H1 (cell line): ENCODE data around the gene SLIT2. TPM values are rescaled to one million over a fixed set of nuclear protein-coding genes. Genes with fewer than 3 reads are reported as not detected.

ENCODE experiments used
- CTCF ChIA-PET: fragments of 300-600 bp; sonication (Branson Sonifier 250); formaldehyde crosslinking; loops from one replicate; lab custom pipeline; 2021; ENCODE audit not compliant: partially characterized antibody; lab: Charles Lee
- POLR2A ChIA-PET: fragments of 300-600 bp; sonication (Branson Sonifier 250); formaldehyde crosslinking; loops from one replicate; lab custom pipeline; 2021; ENCODE audit warnings: inconsistent platforms; ENCODE audit not compliant: partially characterized antibody; lab: Charles Lee
- DNase-seq, 2 experiments: peaks; one replicate each; pipeline versions ENCODE4 v3.0.0 to v3.0.0-alpha.2; 2010 to 2022; ENCODE audit warnings: low spot score in 2 of 2, low read depth in 1 of 2, mixed read lengths in 1 of 2
- FAIRE-seq: peaks from 2 replicates; lab custom pipeline; 2011; peaks lifted over from hg19 to GRCh38; lab: Jason Lieb, UNC
- H2AFZ ChIP-seq: 2 replicates; pipeline ENCODE4 v1.8.1; 2012; ENCODE audit warnings: low read length, inconsistent platforms
- H2AK5ac ChIP-seq: 2 replicates; pipeline ENCODE4 v1.6.1; 2013; ENCODE audit warnings: low read depth, low read length
- H2BK120ac ChIP-seq: replicated peaks from 2 replicates; pipeline ENCODE3; 2013; ENCODE audit warnings: low read depth, low read length, inconsistent platforms
- H2BK12ac ChIP-seq: 2 replicates; pipeline ENCODE4 v1.6.1; 2013; ENCODE audit warnings: low read depth, low read length
- H2BK15ac ChIP-seq: 2 replicates; pipeline ENCODE4 v1.6.1; 2013; ENCODE audit warnings: low read length
- H2BK20ac ChIP-seq: 2 replicates; pipeline ENCODE4 v1.6.1; 2013; ENCODE audit warnings: low read length
- H2BK5ac ChIP-seq: 2 replicates; pipeline ENCODE4 v1.6.1; 2013; ENCODE audit warnings: low read depth, low read length
- H3K14ac ChIP-seq: 2 replicates; pipeline ENCODE4 v1.6.1; 2013; ENCODE audit warnings: inconsistent platforms; ENCODE audit not compliant: insufficient read length
- H3K18ac ChIP-seq: 2 replicates; pipeline ENCODE4 v1.6.1; 2013; ENCODE audit warnings: low read length; ENCODE audit errors: extremely low read depth
- H3K23ac ChIP-seq: 2 replicates; pipeline ENCODE4 v1.6.1; 2013; ENCODE audit warnings: inconsistent platforms; ENCODE audit not compliant: insufficient read length
- H3K23me2 ChIP-seq: 2 replicates; pipeline ENCODE4 v1.6.1; 2013; ENCODE audit warnings: low read depth, low read length
- H3K27ac ChIP-seq: 2 replicates; pipeline ENCODE4 v1.6.1; 2011; ENCODE audit warnings: low read depth, low read length, inconsistent platforms
- H3K27me3 ChIP-seq, 4 experiments: replicated peaks in 1 of 4; 1 replicate in 1 of 4; 2 replicates in 3 of 4; pipeline versions ENCODE4 v1.6.1 to v1.8.1; 2011 to 2013; ENCODE audit warnings: low read length in 3 of 4, mild to moderate bottlenecking in 3 of 4, inconsistent platforms in 2 of 4, mixed read lengths in 2 of 4, moderate library complexity in 1 of 4; ENCODE audit not compliant: control insufficient read depth in 3 of 4, insufficient read depth in 3 of 4; ENCODE audit errors: extremely low read depth in 1 of 4
- H3K36me3 ChIP-seq, 4 experiments: 2 replicates each; pipeline versions ENCODE4 v1.6.1 to v1.8.1; 2011 to 2013; ENCODE audit warnings: mild to moderate bottlenecking in 4 of 4, low read length in 3 of 4, moderate library complexity in 2 of 4, control low read depth in 1 of 4, inconsistent platforms in 1 of 4; ENCODE audit not compliant: insufficient read depth in 4 of 4, control insufficient read depth in 2 of 4
- H3K4ac ChIP-seq: replicated peaks from 2 replicates; pipeline ENCODE3; 2013; ENCODE audit warnings: low read length, low read depth, mixed read lengths, inconsistent platforms; ENCODE audit not compliant: insufficient read length
- H3K4me1 ChIP-seq, 4 experiments: replicated peaks in 1 of 4; 1 replicate in 1 of 4; 2 replicates in 3 of 4; pipeline versions ENCODE4 v1.6.1 to v1.8.1; 2011 to 2013; ENCODE audit warnings: low read length in 3 of 4, inconsistent platforms in 2 of 4, mixed read lengths in 1 of 4; ENCODE audit not compliant: insufficient read depth in 4 of 4, control insufficient read depth in 3 of 4
- H3K4me2 ChIP-seq, 2 experiments: 2 replicates each; pipeline versions ENCODE4 v1.6.1 to v1.8.1; 2011 to 2013; ENCODE audit warnings: low read depth in 2 of 2, low read length in 2 of 2, control low read depth in 1 of 2, inconsistent platforms in 1 of 2, mild to moderate bottlenecking in 1 of 2; ENCODE audit not compliant: insufficient read depth in 1 of 2
- H3K4me3 ChIP-seq, 4 experiments: fragments of 200-600, 300-600 bp in 1 of 4; sonication (generic), shearing (Covaris generic), sonication (Bioruptor Twin) in 1 of 4; 2 replicates each; pipeline versions ENCODE4 v1.5.1 to v1.8.1; 2011 to 2016; ENCODE audit warnings: low read length in 4 of 4, low read depth in 3 of 4, control low read depth in 2 of 4, inconsistent platforms in 2 of 4, mild to moderate bottlenecking in 2 of 4, mixed read lengths in 1 of 4, moderate library complexity in 1 of 4; ENCODE audit not compliant: insufficient read depth in 2 of 4; ENCODE audit errors: extremely low read depth in 1 of 4
- H3K56ac ChIP-seq: replicated peaks from 2 replicates; pipeline ENCODE3; 2013; ENCODE audit warnings: low read depth, mild to moderate bottlenecking, mixed read lengths, low read length, inconsistent platforms; ENCODE audit not compliant: insufficient read length
- H3K79me1 ChIP-seq: 2 replicates; pipeline ENCODE4 v1.6.1; 2013; ENCODE audit warnings: low read depth, low read length, control low read depth
- H3K79me2 ChIP-seq, 2 experiments: 2 replicates each; pipeline versions ENCODE4 v1.6.1 to v1.8.1; 2012 to 2013; ENCODE audit warnings: low read length in 2 of 2, mild to moderate bottlenecking in 2 of 2, inconsistent platforms in 1 of 2; ENCODE audit not compliant: insufficient read depth in 2 of 2, control insufficient read depth in 1 of 2
- H3K9ac ChIP-seq, 4 experiments: replicated peaks in 1 of 4; 1 replicate in 1 of 4; 2 replicates in 3 of 4; pipeline versions ENCODE4 v1.6.1 to v1.8.1; 2011 to 2013; ENCODE audit warnings: low read depth in 3 of 4, low read length in 3 of 4, control low read depth in 2 of 4, mild to moderate bottlenecking in 2 of 4, moderate library complexity in 2 of 4, inconsistent platforms in 1 of 4; ENCODE audit errors: extremely low read depth in 1 of 4
- H3K9me3 ChIP-seq, 2 experiments: 2 replicates each; pipeline versions ENCODE4 v1.6.1 to v1.8.1; 2012 to 2013; ENCODE audit warnings: mild to moderate bottlenecking in 2 of 2, moderate library complexity in 2 of 2, control low read depth in 1 of 2, inconsistent platforms in 1 of 2, low read depth in 1 of 2, low read length in 1 of 2, mixed read lengths in 1 of 2; ENCODE audit not compliant: insufficient read depth in 2 of 2
- H4K20me1 ChIP-seq, 2 experiments: replicated peaks in 1 of 2; 2 replicates each; pipeline versions ENCODE3 to v1.8.1; 2011 to 2013; ENCODE audit warnings: inconsistent platforms in 2 of 2, low read length in 2 of 2, mild to moderate bottlenecking in 1 of 2; ENCODE audit not compliant: insufficient read depth in 2 of 2, control insufficient read depth in 1 of 2
- H4K5ac ChIP-seq: 2 replicates; pipeline ENCODE4 v1.6.1; 2013; ENCODE audit warnings: low read length, low read depth, mixed read lengths, inconsistent platforms; ENCODE audit not compliant: insufficient read length
- H4K8ac ChIP-seq: 2 replicates; pipeline ENCODE4 v1.8.0; 2013; ENCODE audit warnings: mild to moderate bottlenecking, moderate library complexity, low read length, inconsistent platforms; ENCODE audit not compliant: insufficient read depth; ENCODE audit errors: extremely low read depth
- H4K91ac ChIP-seq: replicated peaks from 2 replicates; pipeline ENCODE3; 2013; ENCODE audit warnings: low read length, mixed read lengths, inconsistent platforms; ENCODE audit not compliant: insufficient read length
- CBX8 ChIP-seq: fragments of 300-800, 300-1000 bp; sonication (generic); IDR thresholded peaks from 2 replicates; pipeline ENCODE4 v1.7.1; 2016; ENCODE audit warnings: low read depth, low read length, borderline replicate concordance
- CTCF ChIP-seq, 3 experiments: IDR thresholded peaks; 1 replicate in 2 of 3; 2 replicates in 1 of 3; pipeline versions ENCODE4 v1.5.1 to v1.6.1; 2011; ENCODE audit warnings: low read length in 3 of 3, mild to moderate bottlenecking in 3 of 3, inconsistent platforms in 2 of 3, low read depth in 1 of 3, moderate library complexity in 1 of 3; ENCODE audit not compliant: insufficient read depth in 1 of 3; ENCODE audit errors: control extremely low read depth in 1 of 3
- E2F6 ChIP-seq: IDR thresholded peaks from 2 replicates; pipeline ENCODE4 v1.6.1; 2012; ENCODE audit warnings: inconsistent platforms
- GTF2F1 ChIP-seq: IDR thresholded peaks from 2 replicates; pipeline ENCODE4 v1.6.1; 2012; ENCODE audit warnings: low read depth, low read length, improper control_type of control experiment, borderline replicate concordance
- JUN ChIP-seq: IDR thresholded peaks from 2 replicates; pipeline ENCODE4 v1.6.1; 2011; ENCODE audit warnings: low read depth, mild to moderate bottlenecking, improper control_type of control experiment, low read length
- RAD21 ChIP-seq, 2 experiments: IDR thresholded peaks in 1 of 2; conservative IDR thresholded peaks in 1 of 2; 2 replicates each; pipeline ENCODE4 v1.6.1; 2011; ENCODE audit warnings: low read depth in 2 of 2, low read length in 2 of 2, improper control_type of control experiment in 1 of 2, inconsistent platforms in 1 of 2, mild to moderate bottlenecking in 1 of 2, moderate library complexity in 1 of 2
- RFX5 ChIP-seq: IDR thresholded peaks from 2 replicates; pipeline ENCODE4 v1.6.1; 2011; ENCODE audit warnings: low read depth, low read length, improper control_type of control experiment, borderline replicate concordance
- WGBS, 2 experiments: shearing (Covaris generic) in 1 of 2; methylation state at CpG; one replicate each; pipeline versions ENCODE4 v1.1.6 to v1.1.7; 2013 to 2015; ENCODE audit warnings: low lambda C conversion rate in 2 of 2, mixed read lengths in 2 of 2, inconsistent platforms in 1 of 2, low coverage in 1 of 2, missing lambda C conversion rate in 1 of 2; ENCODE audit not compliant: insufficient replicate concordance in 2 of 2, insufficient coverage in 1 of 2, insufficient read length in 1 of 2; ENCODE audit errors: extremely low coverage in 1 of 2, missing lambda C conversion rate in 1 of 2; 5-methylcytosine and 5-hydroxymethylcytosine counted together
- polyA plus RNA-seq, 7 experiments: library from polyadenylated mRNA; depleted of rRNA in 3 of 7; stranded (reverse) in 5 of 7; unstranded in 2 of 7; fragments of >200 nt in 5 of 7; fragments of 200-250 nt in 2 of 7; gene quantifications; 1 replicate in 5 of 7; 2 replicates in 1 of 7; 4 replicates in 1 of 7; pipeline versions ENCODE4 v1.2.1 to v1.2.3, GENCODE V29; 2011 to 2013; ENCODE audit warnings: missing spikeins in 2 of 7, mixed read lengths in 2 of 7
- total RNA-seq: library from RNA; stranded (reverse); fragmentation: NEBNext Ultra II Directional; extraction: Animal tissue kit (Norgen Biotek cat#: 25700); gene quantifications from 2 replicates; pipeline ENCODE4 v1.2.1, GENCODE V29; 2021

The SLIT2 gene
- total and polyA plus RNA-seq, 2 of the 8 experiments (the other 6 are each of a cell fraction or from before 2014, with no cell fraction given): 2.0 to 13.7 TPM

GRCh38 chr4:20249333-20249732 is 2.4 kb upstream of the SLIT2 start:
- Histone ChIP-seq H4K20me1 (peaks cover 14 to 16% of the 10 kb centered on the region in 2 experiments), H3K4me2 (no peak overlapping the region), H3K23me2 (peaks cover 26% of the 10 kb centered on the region), H4K5ac (no peak overlapping the region), H3K23ac (no peak overlapping the region), H3K14ac (no peak overlapping the region), H3K79me2 (no peaks in the 10 kb centered on the region), H3K79me1 (no peaks in the 10 kb centered on the region), H2BK12ac (no peak overlapping the region), H3K9ac (no peak overlapping the region), H3K27me3 (peaks cover 20 to 39% (median 29%) of the 10 kb centered on the region in 4 experiments; a peak in 6 of 7 replicates), H3K27ac (no peak overlapping the region), H2BK120ac (no peak overlapping the region), H2BK20ac (no peak overlapping the region), H2AK5ac (no peak overlapping the region), H3K4ac (no peak overlapping the region), H4K8ac (no peak overlapping the region), H2BK15ac (no peak overlapping the region), H3K56ac (no peak overlapping the region), H3K4me1 (peaks cover 2 to 17% (median 12%) of the 10 kb centered on the region in 4 experiments; a peak in 6 of 7 replicates), H3K4me3 (no peak overlapping the region), H3K36me3 (no peaks in the 10 kb centered on the region), H3K9me3 (no peaks in the 10 kb centered on the region), H4K91ac (no peak overlapping the region), H3K18ac (no peak overlapping the region), H2BK5ac (no peak overlapping the region), H2AFZ (no peak overlapping the region)
- 74% methylated on average over 2 of the region's 2 CpGs; no CpG with 5 or more reads in 1 of the 2 experiments for WGBS, 2 experiments
- DNase-seq (no peak), FAIRE-seq (no peak)
- TF ChIP-seq GTF2F1: no peak
- TF ChIP-seq RAD21 (IDR thresholded peaks at IDR 0.05 in 1 of 2, conservative IDR thresholded peaks at IDR 0.05 in 1 of 2; ENCODE audit: low read depth in 2 of 2, low read length in 2 of 2): peak; percentile 30 to 34
- no peak for TF ChIP-seq CBX8
- no peak for TF ChIP-seq JUN
- no peak for TF ChIP-seq E2F6
- 0 out of 4 replicates have a peak, but pooled peaks of 1 of the 3 experiments have one; percentile 17 for TF ChIP-seq CTCF (IDR thresholded peaks at IDR 0.05; ENCODE audit: control extremely low read depth in 1 of 3, insufficient read depth in 1 of 3, low read depth in 1 of 3, low read length in 3 of 3)
- TF ChIP-seq RFX5: no peak
- POLR2A ChIA-PET: no interaction called here
- CTCF ChIA-PET: interaction anchor here (0.6 to 1.9 kb wide), 9 partner anchors 18 to 999 kb away, joined by 3 to 11 read pairs (median 4); no protein-coding TSS in a partner anchor
